Rectal smooth muscle tissue (tissue), 1 donor: ENCODE data around the gene PIGK.

Source experiments
- H3K27ac ChIP-seq: one replicate; pipeline ENCODE4 v1.7.0; 2013; ENCODE audit warnings: low read depth, low read length, inconsistent platforms
- H3K27me3 ChIP-seq: one replicate; pipeline ENCODE4 v1.7.0; 2013; ENCODE audit warnings: low read length; ENCODE audit not compliant: control insufficient read depth, insufficient read depth
- H3K36me3 ChIP-seq: one replicate; pipeline ENCODE4 v1.7.0; 2013; ENCODE audit warnings: low read length; ENCODE audit not compliant: control insufficient read depth, insufficient read depth
- H3K4me1 ChIP-seq: one replicate; pipeline ENCODE4 v1.7.0; 2013; ENCODE audit warnings: low read length; ENCODE audit not compliant: control insufficient read depth, insufficient read depth
- H3K4me3 ChIP-seq: one replicate; pipeline ENCODE4 v1.7.0; 2013; ENCODE audit warnings: low read length
- H3K9ac ChIP-seq: one replicate; pipeline ENCODE4 v1.7.0; 2013; ENCODE audit warnings: low read length

The PIGK gene

DNA sequence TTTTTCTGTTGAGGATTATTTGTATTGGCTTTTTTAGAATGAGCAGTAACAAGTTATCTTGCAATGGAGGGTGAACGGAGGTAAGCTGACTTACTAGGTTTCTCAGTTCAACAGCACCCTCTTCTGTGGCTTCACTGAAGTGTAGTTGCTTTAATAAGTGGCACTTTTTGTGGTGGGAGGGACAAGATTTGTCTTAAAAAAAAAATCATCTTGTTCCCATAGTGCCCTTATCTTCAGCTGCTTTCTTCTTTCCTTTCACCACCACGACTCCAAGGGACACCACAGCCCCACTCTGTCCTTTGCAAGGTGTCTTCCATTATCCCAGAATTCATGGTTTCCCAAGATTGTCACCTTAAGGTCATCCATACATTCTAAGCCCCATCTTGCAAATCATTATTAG is 92.9 kb downstream of the PIGK start:
- Histone ChIP-seq H3K9ac (no peak overlapping the region), H3K27ac (no peak overlapping the region)

DNA sequence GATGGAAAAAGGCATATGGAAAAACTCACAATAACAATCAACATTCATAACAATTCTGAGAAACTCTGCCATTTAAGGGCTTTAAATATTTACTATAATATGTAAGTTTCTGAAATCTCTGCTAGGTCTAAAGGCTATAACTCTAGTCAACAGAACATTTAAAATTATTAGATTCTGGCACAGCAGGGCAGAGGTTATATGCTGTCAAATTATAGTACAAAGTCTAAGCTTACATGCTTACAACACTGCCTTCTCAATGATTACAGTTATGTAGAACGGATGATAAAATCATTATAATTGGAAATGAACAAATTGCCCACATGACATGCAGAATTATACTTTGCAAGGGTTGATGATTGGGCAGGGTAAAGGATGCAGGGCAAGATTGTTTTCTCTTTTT is 97.7 kb downstream of the PIGK start:
- no peak overlapping the region for H3K9ac ChIP-seq
- no peaks in the 10 kb centered on the region for H3K27me3 ChIP-seq
- no peaks in the 10 kb centered on the region for H3K4me1 ChIP-seq
- H3K27ac ChIP-seq: no peak overlapping the region
- no peaks in the 10 kb centered on the region for H3K36me3 ChIP-seq
- H3K4me3 ChIP-seq: no peak overlapping the region

More for the DNA sequence above, 92.9 kb downstream of the PIGK start:
- no peaks in the 10 kb centered on the region for H3K36me3 ChIP-seq
- H3K4me1 ChIP-seq: no peaks in the 10 kb centered on the region
- H3K4me3 ChIP-seq: no peak overlapping the region
- H3K27me3 ChIP-seq: no peaks in the 10 kb centered on the region

DNA sequence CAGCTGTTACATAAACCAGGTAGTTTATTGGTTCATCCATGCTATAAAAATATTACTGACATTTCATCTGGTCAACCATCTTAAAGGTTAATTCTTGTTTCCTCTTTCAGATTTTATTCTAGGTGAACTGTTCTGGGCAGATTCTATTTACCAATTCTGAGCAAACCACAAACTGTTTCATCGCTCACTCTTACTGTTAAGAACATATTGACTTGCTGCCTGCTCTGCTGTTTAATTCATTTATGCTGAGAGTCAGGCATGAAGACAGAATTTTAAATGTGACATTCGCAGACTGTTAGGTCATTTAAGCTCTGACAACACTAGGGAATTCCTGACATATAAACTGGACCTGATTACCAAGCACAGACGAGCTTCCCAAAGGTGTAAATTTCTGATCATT is 98.3 kb downstream of the PIGK start:
- Histone ChIP-seq H3K36me3 (no peaks in the 10 kb centered on the region), H3K9ac (no peak overlapping the region), H3K4me1 (no peaks in the 10 kb centered on the region), H3K27me3 (no peaks in the 10 kb centered on the region), H3K4me3 (no peak overlapping the region), H3K27ac (no peak overlapping the region)

DNA sequence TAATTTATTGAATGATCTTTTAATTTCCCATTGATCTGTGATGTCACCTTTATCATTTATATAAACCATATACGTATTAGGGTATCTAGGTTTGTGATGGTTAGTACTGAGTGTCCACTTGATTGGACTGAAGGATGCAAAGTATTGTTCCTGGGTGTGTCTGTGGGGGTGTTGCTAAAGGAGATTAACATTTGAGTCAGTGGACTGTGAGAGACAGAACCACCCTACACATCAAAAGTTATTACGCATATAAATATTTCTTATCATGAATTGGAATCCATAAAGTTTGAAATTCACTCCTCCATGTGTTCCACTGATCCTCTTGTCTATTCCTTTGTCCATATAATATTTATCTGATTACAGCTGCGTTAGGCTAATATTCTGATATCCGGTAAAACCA is 100.5 kb downstream of the PIGK start:
- Histone ChIP-seq H3K9ac (no peak overlapping the region), H3K36me3 (no peaks in the 10 kb centered on the region), H3K4me1 (no peaks in the 10 kb centered on the region), H3K27ac (no peak overlapping the region), H3K4me3 (no peak overlapping the region), H3K27me3 (no peaks in the 10 kb centered on the region)

DNA sequence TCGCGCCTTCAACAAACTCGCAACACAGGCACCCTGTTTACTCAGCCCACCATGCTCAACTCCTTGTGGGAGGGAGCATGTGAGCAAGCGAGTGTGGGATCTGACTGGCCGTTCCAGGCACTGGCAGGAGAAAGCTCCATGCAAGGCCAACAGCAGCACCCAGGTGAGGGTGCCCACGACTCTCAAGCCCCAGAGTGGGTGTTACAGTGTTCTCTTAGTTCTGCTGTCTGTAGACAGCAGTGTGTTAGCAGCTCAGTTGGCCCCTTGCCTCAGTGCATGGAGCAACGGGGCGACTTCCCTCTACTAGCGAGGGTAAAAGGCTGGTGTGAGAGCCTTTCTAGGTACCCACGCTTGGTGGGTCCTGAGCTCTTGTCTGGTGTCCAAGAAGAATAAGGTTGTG is 114.6 kb downstream of the PIGK start:
- no peaks in the 10 kb centered on the region for H3K27me3 ChIP-seq
- H3K9ac ChIP-seq: no peak overlapping the region
- no peaks in the 10 kb centered on the region for H3K36me3 ChIP-seq
- no peaks in the 10 kb centered on the region for H3K4me1 ChIP-seq
- no peak overlapping the region for H3K27ac ChIP-seq
- no peak overlapping the region for H3K4me3 ChIP-seq

DNA sequence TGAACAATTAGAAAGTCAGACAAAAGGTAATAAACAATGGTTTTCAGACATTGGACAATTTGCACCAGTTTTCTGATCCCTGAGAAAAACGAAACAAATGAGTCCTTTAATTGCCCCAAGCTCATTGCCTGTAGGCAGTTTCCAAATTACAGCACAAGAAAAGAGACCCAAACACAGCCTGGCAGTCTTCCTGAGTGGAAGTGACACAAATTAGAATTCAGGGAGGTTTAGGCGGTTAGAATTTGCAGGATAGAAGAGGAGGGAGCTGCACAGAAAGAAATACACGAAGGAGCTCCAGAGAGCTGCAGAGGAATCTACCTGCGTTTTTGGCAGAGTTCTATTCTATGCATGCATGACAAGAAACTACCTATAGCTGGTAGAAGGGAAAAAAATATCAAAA is 115.7 kb downstream of the PIGK start:
- Histone ChIP-seq H3K4me1 (no peaks in the 10 kb centered on the region), H3K27ac (no peak overlapping the region), H3K4me3 (no peak overlapping the region), H3K9ac (no peak overlapping the region), H3K36me3 (no peaks in the 10 kb centered on the region), H3K27me3 (no peaks in the 10 kb centered on the region)

DNA sequence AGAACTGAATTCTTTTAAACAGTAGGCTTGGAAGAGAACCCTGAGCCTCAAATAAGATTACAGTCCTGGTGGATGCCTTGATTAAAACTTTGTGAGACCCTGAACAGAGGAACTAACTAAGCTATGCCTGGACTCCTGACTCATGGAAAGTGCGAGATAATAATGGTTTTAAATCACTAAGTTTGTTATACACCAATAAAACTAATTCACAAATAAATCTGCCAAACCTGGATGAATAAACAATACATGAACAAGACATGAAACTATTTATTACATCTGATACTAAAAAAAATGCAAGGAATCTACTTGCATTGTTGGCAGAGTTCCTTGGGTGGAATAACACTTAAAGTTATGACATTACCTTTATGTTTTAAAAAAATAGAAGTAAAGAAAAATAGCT is 118.4 kb downstream of the PIGK start:
- no peak overlapping the region for H3K27ac ChIP-seq

DNA sequence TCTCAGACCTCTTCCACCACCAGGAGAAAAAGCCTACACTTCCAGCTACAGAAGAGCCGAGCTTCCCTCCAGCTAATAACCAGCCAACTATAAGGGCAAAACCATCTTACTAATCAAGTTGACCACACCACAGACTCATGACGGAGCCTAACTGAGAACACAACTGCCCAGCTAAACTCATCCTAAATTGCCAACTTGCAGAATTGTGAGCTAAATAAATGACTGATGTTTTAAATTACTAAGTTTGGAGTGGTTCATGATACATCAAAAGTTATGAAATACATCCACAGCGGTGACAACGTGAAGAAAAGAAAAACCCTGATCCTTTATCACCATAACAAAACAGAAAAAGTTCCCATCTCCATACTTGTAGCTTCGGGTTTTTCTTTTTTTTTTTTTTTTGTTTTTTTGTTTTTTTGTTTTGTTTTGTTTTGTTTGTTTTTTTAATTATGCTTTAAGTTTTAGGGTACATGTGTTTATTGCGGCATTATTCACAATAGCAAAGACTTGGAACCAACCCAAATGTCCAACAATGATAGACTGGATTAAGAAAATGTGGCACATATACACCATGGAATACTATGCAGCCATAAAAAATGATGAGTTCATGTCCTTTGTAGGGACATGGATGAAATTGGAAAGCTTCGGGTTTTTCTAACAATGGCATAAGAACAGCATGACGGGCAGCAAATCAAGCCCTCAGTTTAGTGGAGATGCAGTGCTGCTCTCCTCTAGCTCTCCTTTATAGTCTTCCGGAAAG is 122.6 kb downstream of the PIGK start:
- H3K27me3 ChIP-seq: no peaks in the 10 kb centered on the region
- H3K9ac ChIP-seq: no peak overlapping the region
- no peak overlapping the region for H3K4me3 ChIP-seq
- no peak overlapping the region for H3K27ac ChIP-seq
- no peaks in the 10 kb centered on the region for H3K36me3 ChIP-seq
- H3K4me1 ChIP-seq: no peaks in the 10 kb centered on the region

More for the DNA sequence above, 118.4 kb downstream of the PIGK start:
- no peaks in the 10 kb centered on the region for H3K4me1 ChIP-seq
- H3K4me3 ChIP-seq: no peak overlapping the region
- no peak overlapping the region for H3K9ac ChIP-seq
- H3K36me3 ChIP-seq: no peaks in the 10 kb centered on the region
- no peaks in the 10 kb centered on the region for H3K27me3 ChIP-seq

DNA sequence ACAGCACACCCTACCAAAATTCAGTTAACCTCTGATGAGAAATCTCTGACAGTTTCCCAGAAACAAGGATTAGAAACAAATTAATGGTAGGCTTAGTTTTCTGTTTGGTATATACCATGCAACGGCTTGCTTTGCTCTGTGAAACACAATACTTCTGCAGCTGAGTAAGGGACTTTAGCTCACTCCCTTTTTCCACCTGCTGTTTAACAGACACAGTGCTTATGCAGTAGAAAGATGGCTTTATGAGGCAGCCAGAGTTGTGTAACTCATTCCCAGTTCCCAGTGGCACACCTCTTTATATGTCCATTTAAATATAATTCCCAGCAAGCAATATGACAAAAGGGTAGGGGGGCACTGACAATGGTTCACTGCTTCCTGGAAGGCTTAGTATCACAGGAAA is 124.0 kb downstream of the PIGK start:
- Histone ChIP-seq H3K36me3 (no peaks in the 10 kb centered on the region), H3K27me3 (no peaks in the 10 kb centered on the region), H3K4me1 (no peaks in the 10 kb centered on the region), H3K27ac (no peak overlapping the region), H3K9ac (no peak overlapping the region), H3K4me3 (no peak overlapping the region)

DNA sequence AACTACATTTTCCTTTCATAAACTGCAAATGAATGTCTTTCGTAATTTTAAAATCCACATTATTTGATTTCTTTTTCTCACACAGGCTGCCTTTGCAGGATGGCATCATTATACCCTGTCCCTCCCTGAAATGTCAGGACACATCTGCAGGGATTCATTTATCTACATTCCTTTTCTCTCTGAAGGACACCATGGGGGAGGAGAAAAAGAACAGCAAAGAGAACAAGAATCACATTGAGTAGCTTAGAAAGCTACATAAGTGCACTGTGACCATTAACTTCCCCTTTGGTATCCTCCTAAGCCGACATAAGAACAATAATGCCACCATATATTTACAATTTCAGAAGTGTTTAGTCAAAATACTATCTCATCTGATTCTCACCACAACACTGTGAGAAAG is 129.5 kb downstream of the PIGK start:
- no peak overlapping the region for H3K27ac ChIP-seq

DNA sequence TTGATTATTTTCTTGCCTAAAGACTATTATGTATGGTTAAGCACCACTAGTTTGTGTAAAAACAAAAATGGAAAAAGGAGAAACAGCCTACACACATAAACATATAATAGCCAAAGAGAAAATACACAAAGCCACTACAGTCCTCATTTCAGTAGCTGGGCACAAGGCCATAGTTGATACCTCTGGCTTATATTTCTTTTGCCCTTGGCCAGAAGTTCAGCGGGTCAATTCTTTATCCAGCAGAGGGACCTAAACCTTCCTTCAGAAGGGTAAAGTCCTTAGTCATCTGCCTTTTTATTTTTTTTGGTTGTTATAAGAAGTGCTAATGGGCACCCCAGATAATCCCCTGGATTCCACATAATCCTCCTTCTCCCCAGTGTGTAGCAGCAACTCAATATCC is 134.1 kb downstream of the PIGK start:
- no peak overlapping the region for H3K27ac ChIP-seq
- no peak overlapping the region for H3K4me3 ChIP-seq
- H3K9ac ChIP-seq: no peak overlapping the region
- peaks cover 4% of the 10 kb centered on the region for H3K4me1 ChIP-seq
- no peaks in the 10 kb centered on the region for H3K36me3 ChIP-seq
- no peaks in the 10 kb centered on the region for H3K27me3 ChIP-seq

More for the DNA sequence above, 129.5 kb downstream of the PIGK start:
- H3K4me1 ChIP-seq: no peaks in the 10 kb centered on the region
- no peaks in the 10 kb centered on the region for H3K36me3 ChIP-seq
- no peaks in the 10 kb centered on the region for H3K27me3 ChIP-seq
- H3K9ac ChIP-seq: no peak overlapping the region
- H3K4me3 ChIP-seq: no peak overlapping the region

DNA sequence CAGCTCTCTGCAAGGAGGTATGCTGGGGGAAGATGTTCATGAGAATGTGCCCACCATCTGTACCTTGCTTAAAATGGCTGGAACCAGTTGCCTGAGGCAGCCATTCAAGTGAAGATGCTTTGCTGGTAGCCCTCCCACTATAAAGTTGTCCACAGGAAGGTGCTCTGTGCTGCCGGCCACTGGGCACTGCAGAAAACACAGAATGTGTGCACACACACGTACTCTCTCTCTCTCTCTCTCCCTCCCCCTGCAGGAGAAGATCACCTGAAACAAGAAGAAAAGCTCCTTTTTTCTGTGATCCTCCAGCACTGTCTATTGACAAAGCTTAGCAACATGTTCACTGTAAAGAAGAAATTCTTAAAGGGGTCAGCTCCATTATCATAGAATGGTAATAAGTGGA is 134.8 kb downstream of the PIGK start:
- H3K4me3 ChIP-seq: no peak overlapping the region
- no peaks in the 10 kb centered on the region for H3K27me3 ChIP-seq
- H3K9ac ChIP-seq: no peak overlapping the region

DNA sequence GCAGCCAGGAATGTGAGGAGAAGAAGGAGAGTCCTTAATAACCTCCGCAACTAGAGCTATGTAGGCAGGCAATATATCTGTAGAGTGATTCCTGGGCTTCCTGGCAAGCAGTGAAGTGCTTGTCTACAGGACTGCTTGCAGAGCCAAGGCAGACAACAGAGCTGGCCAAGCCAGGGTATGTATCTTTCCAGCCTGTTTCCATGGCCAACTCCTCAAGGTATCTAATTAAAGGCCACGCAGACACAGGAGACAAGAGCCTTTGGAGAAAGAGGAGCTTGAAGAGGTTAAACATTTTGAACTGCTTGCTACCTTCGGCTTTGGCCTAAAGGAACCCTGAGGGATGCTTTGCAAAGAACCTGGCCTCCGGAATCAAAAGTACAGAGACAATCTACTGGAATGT is 137.4 kb downstream of the PIGK start:
- Histone ChIP-seq H3K36me3 (no peaks in the 10 kb centered on the region), H3K4me1 (peaks cover 4% of the 10 kb centered on the region), H3K9ac (no peak overlapping the region), H3K27me3 (no peaks in the 10 kb centered on the region), H3K4me3 (no peak overlapping the region), H3K27ac (no peak overlapping the region)

More for the DNA sequence above, 134.8 kb downstream of the PIGK start:
- H3K4me1 ChIP-seq: peaks cover 4% of the 10 kb centered on the region
- no peaks in the 10 kb centered on the region for H3K36me3 ChIP-seq
- H3K27ac ChIP-seq: no peak overlapping the region
